H9 (cell line): ENCODE results near the gene COG6. TPM values are rescaled to one million over a fixed set of nuclear protein-coding genes. Genes with fewer than 3 reads are reported as not detected.

ENCODE experiments used
- DNase-seq: peaks from one replicate; pipeline ENCODE4 v3.0.0-alpha.2; 2017
- H2AFZ ChIP-seq: one replicate; pipeline ENCODE4 v1.6.1; 2013; ENCODE audit warnings: mild to moderate bottlenecking, low read length, control low read depth, moderate library complexity
- H2AK5ac ChIP-seq: 2 replicates; pipeline ENCODE4 v1.6.1; 2013; ENCODE audit warnings: low read length, control low read depth, mixed read lengths; ENCODE audit not compliant: insufficient read length
- H2BK120ac ChIP-seq: one replicate; pipeline ENCODE4 v1.6.1; 2013; ENCODE audit warnings: low read depth, mild to moderate bottlenecking, low read length, control low read depth, inconsistent platforms; ENCODE audit not compliant: poor library complexity, severe bottlenecking
- H2BK12ac ChIP-seq: 2 replicates; pipeline ENCODE4 v1.6.1; 2013; ENCODE audit warnings: low read length, control low read depth, mixed read lengths, low read depth; ENCODE audit not compliant: insufficient read length
- H2BK15ac ChIP-seq: 2 replicates; pipeline ENCODE4 v1.6.1; 2013; ENCODE audit warnings: low read depth, low read length, control low read depth
- H2BK20ac ChIP-seq: one replicate; pipeline ENCODE4 v1.6.1; 2013; ENCODE audit warnings: low read depth, mild to moderate bottlenecking, low read length, control low read depth, inconsistent platforms; ENCODE audit not compliant: poor library complexity, severe bottlenecking
- H2BK5ac ChIP-seq: 2 replicates; pipeline ENCODE4 v1.6.1; 2013; ENCODE audit warnings: low read length, control low read depth, mixed read lengths; ENCODE audit not compliant: insufficient read length
- H3K14ac ChIP-seq: 2 replicates; pipeline ENCODE4 v1.6.1; 2013; ENCODE audit warnings: low read length, control low read depth; ENCODE audit not compliant: insufficient read depth
- H3K18ac ChIP-seq: 2 replicates; pipeline ENCODE4 v1.6.1; 2013; ENCODE audit warnings: low read depth, mild to moderate bottlenecking, mixed read lengths, low read length, control low read depth; ENCODE audit not compliant: insufficient read length
- H3K23ac ChIP-seq: 2 replicates; pipeline ENCODE4 v1.6.1; 2013; ENCODE audit warnings: low read length, control low read depth, mixed read lengths, low read depth; ENCODE audit not compliant: insufficient read length
- H3K23me2 ChIP-seq: 2 replicates; pipeline ENCODE4 v1.6.1; 2013; ENCODE audit warnings: low read depth, mild to moderate bottlenecking, mixed read lengths, low read length, control low read depth; ENCODE audit not compliant: insufficient read length, poor library complexity, severe bottlenecking
- H3K27ac ChIP-seq: 2 replicates; pipeline ENCODE4 v1.5.1; 2013; ENCODE audit warnings: low read length, control low read depth, mixed read lengths, low read depth; ENCODE audit not compliant: insufficient read length
- H3K27me3 ChIP-seq: 2 replicates; pipeline ENCODE4 v1.6.1; 2013; ENCODE audit warnings: low read length, control low read depth, inconsistent platforms; ENCODE audit not compliant: insufficient read depth
- H3K4ac ChIP-seq: 2 replicates; pipeline ENCODE4 v1.6.1; 2013; ENCODE audit warnings: low read depth, mild to moderate bottlenecking, control low read depth, inconsistent platforms, low read length, moderate library complexity
- H3K4me1 ChIP-seq: 2 replicates; pipeline ENCODE4 v1.6.1; 2013; ENCODE audit warnings: low read length, control low read depth, inconsistent platforms; ENCODE audit not compliant: insufficient read depth
- H3K4me2 ChIP-seq: 2 replicates; pipeline ENCODE4 v1.6.1; 2013; ENCODE audit warnings: low read length, control low read depth, mixed read lengths; ENCODE audit not compliant: insufficient read length, insufficient read depth
- H3K56ac ChIP-seq: 2 replicates; pipeline ENCODE4 v1.6.1; 2013; ENCODE audit warnings: low read depth, mild to moderate bottlenecking, mixed read lengths, low read length, control low read depth; ENCODE audit not compliant: insufficient read length
- H3K79me1 ChIP-seq: 2 replicates; pipeline ENCODE4 v1.6.1; 2013; ENCODE audit warnings: low read depth, mild to moderate bottlenecking, moderate library complexity, low read length, control low read depth, inconsistent platforms; ENCODE audit not compliant: insufficient read depth, poor library complexity, severe bottlenecking
- H3K79me2 ChIP-seq: 2 replicates; pipeline ENCODE4 v1.6.1; 2013; ENCODE audit warnings: low read length, control low read depth, inconsistent platforms; ENCODE audit not compliant: insufficient read depth
- H3K9ac ChIP-seq: 2 replicates; pipeline ENCODE4 v1.6.1; 2013; ENCODE audit warnings: low read length, control low read depth, mixed read lengths; ENCODE audit not compliant: insufficient read length; ENCODE audit errors: extremely low read depth
- H3K9me3 ChIP-seq: one replicate; pipeline ENCODE4 v1.6.1; 2013; ENCODE audit warnings: low read depth, low read length, inconsistent platforms; ENCODE audit not compliant: control insufficient read depth
- H3T11ph ChIP-seq: one replicate; pipeline ENCODE4 v1.6.1; 2013; ENCODE audit warnings: mild to moderate bottlenecking, low read length, control low read depth, inconsistent platforms
- H4K20me1 ChIP-seq: one replicate; pipeline ENCODE4 v1.6.1; 2013; ENCODE audit not compliant: control insufficient read depth, insufficient read length, insufficient read depth
- H4K5ac ChIP-seq: 2 replicates; pipeline ENCODE4 v1.6.1; 2013; ENCODE audit warnings: low read depth, mild to moderate bottlenecking, mixed read lengths, low read length, control low read depth; ENCODE audit not compliant: insufficient read length
- H4K8ac ChIP-seq: replicated peaks from 2 replicates; pipeline ENCODE4 v1.6.1; 2013; ENCODE audit warnings: low read length, control low read depth, mixed read lengths, low read depth; ENCODE audit not compliant: insufficient read length
- H4K91ac ChIP-seq: 2 replicates; pipeline ENCODE4 v1.6.1; 2013; ENCODE audit warnings: low read depth, mild to moderate bottlenecking, moderate library complexity, mixed read lengths, low read length, control low read depth; ENCODE audit not compliant: insufficient read length
- H3K27ac Mint-ChIP-seq, 3 experiments: 2 replicates in 2 of 3; 3 replicates in 1 of 3; pipeline ENCODE4 v1.8.0; 2020 to 2021; ENCODE audit warnings: mixed read lengths in 3 of 3, mild to moderate bottlenecking in 1 of 3, moderate library complexity in 1 of 3
- H3K27me3 Mint-ChIP-seq: 2 replicates; pipeline ENCODE4 v1.8.0; 2021; ENCODE audit warnings: low read depth, mild to moderate bottlenecking, moderate library complexity, mixed read lengths
- H3K36me3 Mint-ChIP-seq, 3 experiments: 2 replicates in 2 of 3; 3 replicates in 1 of 3; pipeline ENCODE4 v1.8.0; 2020 to 2021; ENCODE audit warnings: low read depth in 3 of 3, mixed read lengths in 3 of 3; ENCODE audit not compliant: insufficient read depth in 1 of 3
- H3K4me1 Mint-ChIP-seq, 2 experiments: 2 replicates each; pipeline ENCODE4 v1.8.0; 2020; ENCODE audit warnings: mixed read lengths in 2 of 2
- H3K4me3 Mint-ChIP-seq, 2 experiments: 2 replicates in 1 of 2; 3 replicates in 1 of 2; pipeline ENCODE4 v1.8.0; 2020 to 2021; ENCODE audit warnings: mild to moderate bottlenecking in 2 of 2, mixed read lengths in 2 of 2, moderate library complexity in 1 of 2
- H3K9me3 Mint-ChIP-seq, 2 experiments: 2 replicates in 1 of 2; 3 replicates in 1 of 2; pipeline ENCODE4 v1.8.0; 2020; ENCODE audit warnings: mild to moderate bottlenecking in 2 of 2, mixed read lengths in 2 of 2, moderate library complexity in 1 of 2
- CTCF ChIP-seq: fragments of 200-600 bp; sonication (generic); conservative IDR thresholded peaks from 3 replicates; pipeline ENCODE4 v1.8.0; 2021; ENCODE audit warnings: antibody characterized with exemption, mild to moderate bottlenecking
- WGBS: extraction: QIAGEN DNeasy Blood & Tissue Kit; methylation state at CpG from one replicate; pipeline ENCODE4 v1.1.7; 2013; ENCODE audit warnings: missing lambda C conversion rate, low lambda C conversion rate, mixed read lengths; ENCODE audit not compliant: insufficient read length; ENCODE audit errors: extremely low coverage; 5-methylcytosine and 5-hydroxymethylcytosine counted together
- total RNA-seq: library from RNA; stranded (reverse); gene quantifications from 2 replicates; pipeline ENCODE4 v1.2.1, GENCODE V29; 2021

Gene COG6
- total RNA-seq, 1 experiment from 2014 or later = 23.7 TPM

- Mint-ChIP-seq H3K4me3 (no peak overlapping the region), H3K27ac (no peak overlapping the region), H3K36me3 (no peaks in the 10 kb centered on the region; a peak in 2 of 7 replicates), H3K27me3 (no peaks in the 10 kb centered on the region), H3K9me3 (no peaks in the 10 kb centered on the region), H3K4me1 (no peaks in the 10 kb centered on the region)
- Histone ChIP-seq H2BK5ac (no peak overlapping the region), H3K4ac (no peak overlapping the region), H3K79me2 (no peaks in the 10 kb centered on the region), H3K18ac (no peak overlapping the region), H3K23me2 (no peaks in the 10 kb centered on the region), H3K9me3 (no peaks in the 10 kb centered on the region), H2BK20ac (no peak overlapping the region), H3K27ac (no peak overlapping the region), H3K4me2 (no peak overlapping the region), H4K8ac (no peak overlapping the region), H3T11ph (no peak overlapping the region), H3K27me3 (no peaks in the 10 kb centered on the region), H2BK15ac (no peak overlapping the region), H2BK120ac (no peak overlapping the region), H4K5ac (no peak overlapping the region), H3K14ac (no peak overlapping the region), H3K56ac (no peak overlapping the region), H4K91ac (no peak overlapping the region), H3K9ac (no peak overlapping the region), H4K20me1 (no peaks in the 10 kb centered on the region), H3K4me1 (no peaks in the 10 kb centered on the region), H2AFZ (no peak overlapping the region), H3K79me1 (no peaks in the 10 kb centered on the region), H3K23ac (no peak overlapping the region), H2BK12ac (no peak overlapping the region), H2AK5ac (no peak overlapping the region)
- no CpG with 5 or more reads among the region's 1 CpG for WGBS
- no peak for DNase-seq
- TF ChIP-seq CTCF = no peak
Observed at GRCh38 chr13:39688699-39689405, 33.4 kb downstream of the COG6 start.
